AG04449 (cell line): ENCODE data around the gene CHKB.

Experiments used
- CTCF ChIA-PET: fragments of 350-600 bp; formaldehyde crosslinking; extraction: SDS; loops from one replicate; lab custom pipeline; 2021; ENCODE audit warnings: antibody characterized with exemption; lab: Yijun Ruan, JAX
- POLR2A ChIA-PET: fragments of 400-600, 350-600 bp; formaldehyde crosslinking; extraction: SDS; loops from one replicate; lab custom pipeline; 2020; ENCODE audit warnings: antibody characterized with exemption, inconsistent platforms; lab: Yijun Ruan, JAX
- DNase-seq: peaks from one replicate; pipeline ENCODE4 v3.0.0-alpha.2; 2010; ENCODE audit warnings: low read depth, low spot score
- H3K4me3 ChIP-seq: 2 replicates; pipeline ENCODE4 v1.5.1; 2011; ENCODE audit warnings: low read depth, mild to moderate bottlenecking, control low read depth, low read length
- TF ChIP-seq, protein P1 (sequence below): IDR thresholded peaks from one replicate; pipeline ENCODE4 v1.5.1; 2011; ENCODE audit warnings: mild to moderate bottlenecking, moderate library complexity, low read length, control low read depth, inconsistent platforms; ENCODE audit not compliant: insufficient read depth; ENCODE audit errors: missing control alignments

CHKB gene

GRCh38 chr22:50563413-50564160 is 19.1 kb downstream of the CHKB start:
- POLR2A ChIA-PET: interaction anchor here (1.3 kb wide), 1 partner anchor 16 kb away, joined by 3 read pairs; no protein-coding TSS in a partner anchor
- no peak for DNase-seq
- H3K4me3 ChIP-seq: peak overlapping the region; percentile 67
- TF ChIP-seq, protein P1, sequence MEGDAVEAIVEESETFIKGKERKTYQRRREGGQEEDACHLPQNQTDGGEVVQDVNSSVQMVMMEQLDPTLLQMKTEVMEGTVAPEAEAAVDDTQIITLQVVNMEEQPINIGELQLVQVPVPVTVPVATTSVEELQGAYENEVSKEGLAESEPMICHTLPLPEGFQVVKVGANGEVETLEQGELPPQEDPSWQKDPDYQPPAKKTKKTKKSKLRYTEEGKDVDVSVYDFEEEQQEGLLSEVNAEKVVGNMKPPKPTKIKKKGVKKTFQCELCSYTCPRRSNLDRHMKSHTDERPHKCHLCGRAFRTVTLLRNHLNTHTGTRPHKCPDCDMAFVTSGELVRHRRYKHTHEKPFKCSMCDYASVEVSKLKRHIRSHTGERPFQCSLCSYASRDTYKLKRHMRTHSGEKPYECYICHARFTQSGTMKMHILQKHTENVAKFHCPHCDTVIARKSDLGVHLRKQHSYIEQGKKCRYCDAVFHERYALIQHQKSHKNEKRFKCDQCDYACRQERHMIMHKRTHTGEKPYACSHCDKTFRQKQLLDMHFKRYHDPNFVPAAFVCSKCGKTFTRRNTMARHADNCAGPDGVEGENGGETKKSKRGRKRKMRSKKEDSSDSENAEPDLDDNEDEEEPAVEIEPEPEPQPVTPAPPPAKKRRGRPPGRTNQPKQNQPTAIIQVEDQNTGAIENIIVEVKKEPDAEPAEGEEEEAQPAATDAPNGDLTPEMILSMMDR: no peak
- CTCF ChIA-PET: interaction anchor here (0.6 to 5.1 kb wide), 27 partner anchors 8 to 92 kb away, joined by 3 to 124 read pairs (median 5); partner anchors contain the start of genes ARSA, CHKB, CPT1B and KLHDC7B

DNA sequence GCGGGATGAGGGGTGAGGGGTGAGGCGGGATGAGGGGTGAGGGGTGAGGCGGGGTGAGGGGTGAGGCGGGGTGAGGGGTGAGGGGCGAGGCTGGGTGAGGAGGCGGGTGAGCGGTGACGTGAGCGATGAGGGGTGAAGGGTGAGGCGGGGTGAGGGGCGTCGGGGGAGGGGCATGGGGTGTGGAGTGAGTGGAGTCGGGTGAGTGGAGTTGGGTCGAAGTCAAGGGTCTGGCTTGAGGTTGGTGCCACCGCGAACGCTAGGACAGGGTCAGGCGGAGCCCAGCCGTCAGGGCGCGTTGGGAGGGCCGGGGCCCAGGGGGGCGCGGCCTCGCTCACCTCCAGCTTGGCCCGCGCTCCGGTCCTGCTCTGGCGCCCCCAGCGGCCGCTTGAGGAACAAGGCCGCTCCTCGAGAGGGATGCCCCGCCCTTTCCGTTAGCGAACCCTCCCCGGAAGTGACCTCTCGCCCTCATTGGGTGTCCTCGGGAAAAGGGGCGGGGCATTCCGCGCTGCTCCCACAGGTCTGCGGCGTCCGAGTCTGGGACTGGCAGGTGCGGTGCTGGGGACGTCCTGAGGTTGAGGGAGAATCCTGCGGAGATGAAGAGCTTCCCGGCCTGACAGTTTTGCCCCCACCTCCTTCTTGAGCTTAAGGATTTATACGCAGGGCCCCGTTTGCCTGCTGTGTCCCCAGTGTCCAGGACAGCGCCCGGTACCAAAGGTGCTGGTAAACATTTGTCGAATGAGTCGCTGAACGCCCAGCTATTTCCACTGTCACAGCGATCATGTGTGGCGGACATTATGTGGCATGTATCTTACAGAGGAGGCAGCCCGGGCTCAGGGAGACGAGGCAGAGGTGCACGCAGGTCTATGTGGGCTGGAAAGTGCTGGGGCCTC is 19.9 kb downstream of the CHKB start, which contains the start of gene SYCE3:
SYCE3 (minus strand) TSS at position 397 of the 890 bp plus-strand sequence. CDS start 6,514 bp downstream, outside the sequence.
- ChIA-PET CTCF (interaction anchor here (0.6 to 5.1 kb wide), 27 partner anchors 7 to 93 kb away, joined by 3 to 124 read pairs (median 5); partner anchors contain the start of genes ARSA, CHKB, CPT1B and KLHDC7B), POLR2A (interaction anchor here (1.3 kb wide), 1 partner anchor 15 kb away, joined by 3 read pairs; no protein-coding TSS in a partner anchor)
- H3K4me3 ChIP-seq: peak within 1 kb of the TSS; percentile 67
- DNase-seq: peak; percentile 28
- TF ChIP-seq, protein P1: peak; percentile 91

GRCh38 chr22:50561401-50562358 is 21.0 kb downstream of the CHKB start:
- POLR2A ChIA-PET: no interaction called here
- no peak for DNase-seq
- no peak overlapping the region for H3K4me3 ChIP-seq
- TF ChIP-seq, protein P1: no peak
- CTCF ChIA-PET: interaction anchor here (1.3 to 2.5 kb wide), 3 partner anchors 11 to 59 kb away, joined by 3 to 10 read pairs (median 10); partner anchors contain the start of gene SCO2

DNA sequence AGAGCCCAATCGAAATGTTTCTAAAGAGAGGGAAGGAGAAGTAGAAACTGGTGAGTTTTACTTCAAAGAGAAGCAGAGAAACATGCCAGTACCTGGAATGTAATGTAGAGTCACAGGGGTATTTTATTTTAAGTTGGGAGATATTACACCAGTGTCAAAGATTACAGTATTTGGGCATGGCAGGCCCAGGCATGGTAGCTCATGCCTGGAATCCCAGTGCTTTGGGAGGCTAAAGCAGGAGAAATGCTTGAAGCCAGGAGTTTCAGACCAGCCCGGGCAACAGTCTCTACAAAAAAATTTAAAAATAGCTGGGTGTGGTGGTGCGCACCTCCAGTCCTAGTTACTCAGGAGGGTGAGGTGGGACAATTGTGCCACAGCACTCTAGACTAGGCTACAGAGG is 22.6 kb downstream of the CHKB start:
- ChIA-PET CTCF (interaction anchor here (0.7 to 2.5 kb wide), 7 partner anchors 9 to 62 kb away, joined by 3 to 10 read pairs (median 3); partner anchors contain the start of gene SCO2), POLR2A (no interaction called here)
- no peak overlapping the region for H3K4me3 ChIP-seq
- TF ChIP-seq, protein P1: no peak
- no peak for DNase-seq

DNA sequence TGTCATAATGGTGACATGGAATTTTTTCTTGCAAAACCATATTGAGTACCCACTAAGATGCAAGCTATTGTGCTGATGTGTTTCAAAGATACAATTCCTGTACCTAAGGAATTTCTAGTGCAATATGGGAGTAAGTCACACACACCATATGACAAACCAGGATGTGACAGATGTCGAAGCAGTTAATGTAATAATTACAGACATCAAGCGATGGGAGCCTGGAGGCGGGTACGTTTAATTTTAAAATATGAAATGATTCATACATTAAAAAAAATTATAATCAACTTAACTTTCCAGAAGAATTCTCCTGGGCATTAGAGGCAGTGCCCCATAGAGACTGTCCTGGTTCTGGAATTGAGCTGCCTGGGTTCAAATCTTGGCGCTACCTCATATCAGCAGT is 25.9 kb downstream of the CHKB start:
- no peak for DNase-seq
- ChIA-PET POLR2A (no interaction called here), CTCF (interaction anchor here (1.0 to 3.8 kb wide), 6 partner anchors 8 to 28 kb away, joined by 3 to 20 read pairs (median 4); partner anchors contain the start of genes CHKB, KLHDC7B and SYCE3)
- H3K4me3 ChIP-seq: no peak overlapping the region
- TF ChIP-seq, protein P1: no peak
